K562 (cell line): Measurements from ENCODE around the gene DELE1. TPM values are rescaled to one million over a fixed set of nuclear protein-coding genes. Genes with fewer than 3 reads are reported as not detected.

Source experiments
- ATAC-seq: fragments of 200-7000 bp; cut with Tn5 transposase; 3 replicates; pipeline ENCODE4 v1.9.1; 2020; ENCODE audit warnings: moderate library complexity
- BruUV-seq: library from RNA; stranded (reverse); fragments of 400-500 nt; replicated peaks from 2 replicates; lab custom pipeline; 2021; lab: Mats Ljungman, UMichigan
- CTCF ChIA-PET: fragments of 300-600 bp; formaldehyde crosslinking; extraction: SDS; loops from one replicate; lab custom pipeline; 2021; ENCODE audit warnings: low intra/inter-chr PET ratio; lab: Yijun Ruan, JAX
- POLR2A ChIA-PET: fragments of 300-600, 350-650 bp; sonication (Branson Sonifier 250); formaldehyde crosslinking; extraction: SDS; loops from one replicate; lab custom pipeline; 2021; ENCODE audit warnings: antibody characterized with exemption, inconsistent platforms; lab: Yijun Ruan, JAX
- DNase-seq, 4 experiments: peaks; one replicate each; pipeline versions ENCODE4 v3.0.0 to v3.0.0-alpha.2; 2011 to 2018; ENCODE audit warnings: low spot score in 3 of 4, mixed read lengths in 3 of 4; ENCODE audit errors: extremely low read depth in 1 of 4
- FAIRE-seq: peaks from 2 replicates; lab custom pipeline; 2011; peaks lifted over from hg19 to GRCh38; lab: Jason Lieb, UNC
- H2AFZ ChIP-seq: 2 replicates; pipeline ENCODE4 v1.6.0; 2011; ENCODE audit warnings: low read depth, low read length, control low read depth, inconsistent platforms
- H3K27ac ChIP-seq: fragments of 200-600 bp; 3 replicates; pipeline ENCODE4 v1.8.0; 2011; ENCODE audit warnings: low read depth, mild to moderate bottlenecking, control low read depth, inconsistent platforms, low read length, moderate library complexity, mixed read lengths; ENCODE audit errors: extremely low read depth
- H3K27me3 ChIP-seq, 2 experiments: fragments of 300-600 bp in 1 of 2; 2 replicates in 1 of 2; 3 replicates in 1 of 2; pipeline versions ENCODE4 v1.6.0 to v1.8.0; 2011; ENCODE audit warnings: inconsistent platforms in 2 of 2, low read length in 2 of 2, mild to moderate bottlenecking in 1 of 2, mixed read lengths in 1 of 2, moderate library complexity in 1 of 2; ENCODE audit not compliant: control insufficient read depth in 2 of 2, insufficient read depth in 2 of 2
- H3K36me3 ChIP-seq: fragments of 300-600 bp; 3 replicates; pipeline ENCODE4 v1.8.0; 2011; ENCODE audit warnings: mild to moderate bottlenecking, low read length, inconsistent platforms; ENCODE audit not compliant: control insufficient read depth, insufficient read depth
- H3K4me1 ChIP-seq, 2 experiments: fragments of 200-600 bp in 1 of 2; replicated peaks in 1 of 2; 2 replicates in 1 of 2; 3 replicates in 1 of 2; pipeline versions ENCODE4 v1.5.1 to v1.8.0; 2011; ENCODE audit warnings: inconsistent platforms in 2 of 2, low read length in 2 of 2, mild to moderate bottlenecking in 1 of 2, mixed read lengths in 1 of 2, moderate library complexity in 1 of 2; ENCODE audit not compliant: control insufficient read depth in 2 of 2, insufficient read depth in 2 of 2
- H3K4me2 ChIP-seq: 2 replicates; pipeline ENCODE4 v1.6.1; 2011; ENCODE audit warnings: low read length, control low read depth, inconsistent platforms, mixed read lengths; ENCODE audit not compliant: insufficient read depth
- H3K4me3 ChIP-seq: fragments of 200-600 bp; sonication (generic), shearing (Covaris generic); 2 replicates; pipeline ENCODE4 v1.5.1; 2016; ENCODE audit warnings: control low read depth, inconsistent platforms
- H3K79me2 ChIP-seq: fragments of 200-600 bp; 3 replicates; pipeline ENCODE4 v1.8.0; 2011; ENCODE audit warnings: low read length, inconsistent platforms; ENCODE audit not compliant: control insufficient read depth, insufficient read depth
- H3K9ac ChIP-seq, 2 experiments: 2 replicates each; pipeline versions ENCODE4 v1.6.0 to v1.6.1; 2011; ENCODE audit warnings: low read depth in 2 of 2, low read length in 2 of 2, control low read depth in 1 of 2, inconsistent platforms in 1 of 2, mild to moderate bottlenecking in 1 of 2, mixed read lengths in 1 of 2; ENCODE audit not compliant: insufficient read depth in 1 of 2
- H3K9me1 ChIP-seq: one replicate; pipeline ENCODE4 v1.6.0; 2011; ENCODE audit warnings: inconsistent platforms, mild to moderate bottlenecking, low read length, moderate library complexity; ENCODE audit not compliant: control insufficient read depth, insufficient read depth
- H3K9me3 ChIP-seq: replicated peaks from 2 replicates; pipeline ENCODE4 v1.5.1; 2011; ENCODE audit warnings: low read depth, low read length, inconsistent platforms; ENCODE audit not compliant: control insufficient read depth, insufficient read depth
- H4K20me1 ChIP-seq: replicated peaks from 2 replicates; pipeline ENCODE4 v1.6.1; 2011; ENCODE audit warnings: low read length, inconsistent platforms, mixed read lengths; ENCODE audit not compliant: control insufficient read depth, insufficient read depth
- ZNF609 ChIP-seq: sonication (generic); formaldehyde crosslinking; IDR thresholded peaks from 2 replicates; pipeline ENCODE4 v1.8.1; 2023; ENCODE audit warnings: missing genetic modification reagents, mild to moderate bottlenecking, borderline replicate concordance
- ZNF778 ChIP-seq: fragments of 450-650 bp; formaldehyde crosslinking; IDR thresholded peaks from 2 replicates; pipeline ENCODE4 v1.4.0; 2020; ENCODE audit warnings: mild to moderate bottlenecking, moderate library complexity
- WGBS: fragments of 100-300 bp; shearing (Covaris generic); methylation state at CpG from one replicate; pipeline ENCODE4 v1.1.6; 2016; ENCODE audit warnings: low coverage, mixed read lengths; ENCODE audit not compliant: insufficient coverage; ENCODE audit errors: missing lambda C conversion rate; 5-methylcytosine and 5-hydroxymethylcytosine counted together
- in situ Hi-C: fragments of 300-500 bp; cut with MboI; formaldehyde crosslinking; loops from 4 replicates; pipeline ENCODE4 v1.15.0; 2018; ENCODE audit warnings: inconsistent platforms, mixed read lengths
- intact Hi-C: fragments of 100-400 bp; cut with micrococcal nuclease; formaldehyde crosslinking; loops from 2 replicates; pipeline ENCODE4 v1.14.2; 2022
- polyA plus RNA-seq, 8 experiments: library from polyadenylated mRNA; depleted of rRNA in 4 of 8; stranded (reverse) in 5 of 8; unstranded in 3 of 8; fragments of >200 nt; fragmentation: Nextera tagmentation in 2 of 8; fragmentation: Illumina TruSeq in 1 of 8; extraction: Ambion mirVana in 2 of 8; extraction: Trizol in 1 of 8; gene quantifications; 2 replicates each; pipeline versions ENCODE4 v1.2.1 to v1.2.3, GENCODE V29; 2011 to 2014; ENCODE audit warnings: inconsistent platforms in 1 of 8, missing spikeins in 1 of 8
- total RNA-seq, 7 experiments: library from RNA; depleted of rRNA in 6 of 7; stranded (reverse); fragments of >200 nt in 6 of 7; fragmentation: Illumina TruSeq in 2 of 7; extraction: Trizol in 2 of 7; gene quantifications; 2 replicates each; pipeline versions ENCODE4 v1.2.1 to v1.2.3, GENCODE V29; 2011 to 2021; ENCODE audit warnings: low replicate concordance in 1 of 7

The DELE1 gene
- total and polyA plus RNA-seq, 9 of the 15 experiments (the other 6 are each of a cell fraction or from before 2014, with no cell fraction given) = 16.6 to 74.4 (median 49.8) TPM

GRCh38 chr5:141947316-141947715, 23.6 kb downstream of the DELE1 start:
- no peak for TF ChIP-seq ZNF609
- no peak for TF ChIP-seq ZNF778
- TF ChIP-seq, all 486 proteins: peak for 0
- H3K27me3 ChIP-seq = peaks cover 14 to 32% of the 10 kb centered on the region in 2 experiments; a peak in 3 of 5 replicates
- H3K9me1 ChIP-seq = no peaks in the 10 kb centered on the region
- FAIRE-seq = no peak
- no peak overlapping the region for H3K27ac ChIP-seq
- H3K9ac ChIP-seq = no peak overlapping the region
- intact Hi-C loops = no loop called here
- no peak overlapping the region for H3K4me2 ChIP-seq
- BruUV-seq = no TSS peak
- no peak for ATAC-seq
- CTCF ChIA-PET = no interaction called here
- POLR2A ChIA-PET = interaction anchor here (1.0 to 2.2 kb wide), 3 partner anchors 9 to 22 kb away, joined by 4 to 11 read pairs (median 8); partner anchors contain the start of genes PCDH12 and RNF14
- in situ Hi-C loops = no loop called here
- no peaks in the 10 kb centered on the region for H4K20me1 ChIP-seq
- no peaks in the 10 kb centered on the region for H3K79me2 ChIP-seq
- no peaks in the 10 kb centered on the region for H3K9me3 ChIP-seq
- peaks cover 0 to 7% of the 10 kb centered on the region in 2 experiments; a peak in 1 of 5 replicates for H3K4me1 ChIP-seq
- DNase-seq = no peak
- WGBS = 2% methylated on average over 4 of the region's 4 CpGs
- H3K36me3 ChIP-seq = no peaks in the 10 kb centered on the region
- H2AFZ ChIP-seq = no peak overlapping the region
- H3K4me3 ChIP-seq = no peak overlapping the region
